NCI-H748 treated with DMSO at 0.1 percent for 48 hours (cell line): ENCODE measurements around the gene ZNF536.
"Not testable (repeated sequence)": the region's sequence is repeated elsewhere in the genome, so short reads cannot be mapped to it uniquely, and the experiment has no call there.

Experiments
- DNase-seq: peaks from one replicate; lab custom pipeline; 2025; lab: John Stamatoyannopoulos, UW

Gene ZNF536

GRCh38 chr19:30446850-30447552, 74.8 kb downstream of the ZNF536 start:
- peak; percentile 17 for DNase-seq

DNA sequence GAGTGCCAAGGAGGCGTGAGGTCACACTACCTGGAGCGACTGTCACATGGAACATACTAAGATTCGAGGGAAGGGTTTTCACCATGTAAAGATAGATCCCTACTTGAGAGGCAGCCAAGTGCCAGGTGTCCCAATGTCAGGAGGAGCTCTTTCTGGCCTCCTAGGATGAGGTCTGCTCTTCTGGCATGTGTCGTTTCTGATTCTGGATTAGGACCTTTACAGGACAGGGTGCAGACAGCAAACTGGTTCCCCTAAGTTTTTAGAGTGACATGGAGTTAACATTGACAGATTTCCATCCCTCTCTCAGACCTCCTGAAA, 75.3 kb downstream of the ZNF536 start:
- DNase-seq = no peak

GRCh38 chr19:30448386-30449077, 76.3 kb downstream of the ZNF536 start:
- DNase-seq = no peak

DNA sequence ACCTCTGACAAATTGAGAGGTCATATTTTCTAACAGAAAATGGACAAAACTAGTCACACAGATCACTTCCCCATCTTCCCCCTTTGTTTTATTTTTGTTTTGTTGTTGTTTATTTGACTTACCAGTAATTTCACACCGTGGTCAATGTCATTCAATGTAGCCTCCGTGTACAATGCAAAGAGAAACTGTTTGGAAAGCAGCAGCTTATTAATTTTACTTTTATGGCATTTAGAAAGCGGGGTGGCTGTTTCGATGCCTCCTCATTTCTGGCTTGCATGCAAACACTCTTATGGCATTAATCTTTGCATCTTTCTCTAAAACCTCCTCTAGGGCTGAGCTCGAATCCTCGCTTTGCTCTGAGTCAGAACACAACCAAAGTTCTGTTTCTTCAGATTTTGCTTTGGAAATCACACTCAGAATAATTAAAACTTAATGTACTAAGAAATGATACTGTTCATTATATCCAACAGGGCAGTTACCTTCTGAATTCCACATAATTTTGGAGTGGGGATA, 77.0 kb downstream of the ZNF536 start:
- DNase-seq = no peak

DNA sequence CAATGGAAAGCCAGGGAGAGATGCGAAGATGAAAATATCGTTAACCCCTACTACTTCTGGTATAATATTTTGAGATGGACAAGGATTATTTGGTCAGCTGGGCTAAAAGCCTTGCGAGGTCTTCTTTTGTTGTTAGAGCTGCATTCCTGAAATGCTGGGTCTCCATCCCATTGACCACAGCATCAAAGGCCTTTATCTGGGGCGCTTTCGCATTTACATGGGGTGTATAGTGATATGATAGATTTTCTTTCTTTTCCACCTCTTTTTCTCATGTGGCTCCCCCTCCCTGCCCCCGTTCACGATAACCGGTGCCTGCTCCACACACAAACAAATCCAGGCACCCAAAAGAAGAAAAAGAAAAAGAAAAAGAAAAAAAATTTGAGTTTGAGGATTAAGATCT, 77.5 kb downstream of the ZNF536 start:
- DNase-seq = no peak

DNA sequence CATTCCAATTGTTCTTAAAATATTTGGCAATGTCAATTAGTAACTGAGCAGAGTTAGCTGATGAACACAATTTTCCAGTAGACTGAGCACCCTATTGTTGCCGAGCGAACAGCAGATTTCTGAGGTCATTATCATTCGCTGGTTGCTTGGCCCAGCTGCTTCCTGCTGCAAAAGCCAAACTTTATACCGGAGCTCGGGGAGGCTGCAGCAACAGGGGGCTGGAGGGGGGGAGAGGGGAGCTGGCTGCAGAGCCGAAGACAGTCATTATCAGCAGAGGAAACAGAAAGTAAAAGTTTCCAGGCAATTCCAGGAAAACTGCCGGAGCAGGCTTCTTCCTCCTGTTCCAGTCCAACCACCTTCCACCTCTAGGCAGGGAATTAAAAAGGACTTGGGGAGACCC, 77.9 kb downstream of the ZNF536 start:
- DNase-seq = peak; percentile 76

DNA sequence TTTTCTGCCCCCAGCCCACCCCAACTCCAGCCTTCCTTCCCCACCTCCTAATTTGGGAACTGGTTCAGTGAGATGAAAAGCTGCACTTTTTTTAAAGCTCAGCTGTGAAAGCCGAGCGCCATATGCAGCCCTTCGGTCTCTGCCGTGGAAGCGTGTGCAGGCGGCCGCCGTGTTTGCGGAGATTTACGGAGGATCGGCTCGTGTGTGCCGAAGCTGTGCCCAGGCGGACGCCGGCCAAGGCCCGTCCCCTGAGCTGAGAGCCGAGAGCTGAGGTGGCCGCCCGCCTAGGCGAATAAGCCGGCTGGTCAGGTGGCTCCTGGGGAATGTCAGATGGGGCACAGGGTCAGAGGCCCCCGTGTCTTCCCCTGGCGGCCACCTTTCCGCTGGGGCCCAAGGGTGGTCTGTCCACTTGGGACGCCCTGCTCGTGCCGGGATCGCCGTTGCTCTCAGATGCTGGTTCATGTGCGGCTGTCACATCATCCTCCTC, 78.7 kb downstream of the ZNF536 start:
- DNase-seq = no peak

GRCh38 chr19:30452931-30453330, 80.7 kb downstream of the ZNF536 start:
- no peak for DNase-seq

GRCh38 chr19:30453743-30454142, 81.6 kb downstream of the ZNF536 start:
- no peak for DNase-seq

DNA sequence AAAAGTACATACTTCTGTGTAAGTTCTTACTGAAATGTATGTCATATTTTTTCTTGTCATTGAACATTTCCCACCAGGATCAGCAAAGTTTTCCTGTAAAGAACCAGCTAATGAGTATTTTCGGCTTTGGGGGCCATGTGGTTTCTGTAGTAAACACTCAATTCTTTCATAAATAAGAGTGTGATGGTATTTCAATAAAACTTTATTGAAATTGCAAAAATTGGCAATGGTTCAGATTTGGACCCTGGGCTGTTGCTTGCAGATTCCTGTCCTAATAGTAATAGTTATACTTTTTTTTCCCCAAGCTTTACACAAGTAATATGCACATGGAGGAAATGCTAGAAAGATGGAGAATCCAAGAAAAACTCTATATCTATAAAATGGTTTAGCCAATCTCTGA, 83.7 kb downstream of the ZNF536 start:
- no peak for DNase-seq

- no peak for DNase-seq
Observed at GRCh38 chr19:30457484-30457883, 85.3 kb downstream of the ZNF536 start.

- DNase-seq = no peak
Observed at GRCh38 chr19:30459859-30460258, 87.7 kb downstream of the ZNF536 start.

- DNase-seq = no peak
Observed at GRCh38 chr19:30464162-30464561, 92.0 kb downstream of the ZNF536 start.

GRCh38 chr19:30466598-30466997, 94.4 kb downstream of the ZNF536 start:
- DNase-seq = not testable (repeated sequence)

DNA sequence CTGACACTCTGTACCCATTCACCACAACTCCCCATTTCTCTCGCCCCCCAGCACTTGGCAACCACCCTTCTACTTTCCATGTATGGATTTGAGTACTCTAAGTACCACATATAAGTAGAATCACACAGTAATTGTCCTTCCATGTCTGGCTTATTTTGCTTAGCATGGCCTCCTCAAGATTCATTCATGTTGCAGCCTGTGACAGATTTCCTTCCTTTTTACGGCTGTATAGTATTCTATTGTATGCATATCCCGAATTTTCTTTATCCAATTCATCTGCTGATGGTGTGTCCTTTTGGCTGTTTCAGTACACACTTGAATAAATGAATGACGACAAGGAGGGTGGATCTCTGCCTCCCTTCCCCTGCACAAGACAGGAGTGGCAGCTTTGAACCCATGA, 95.1 kb downstream of the ZNF536 start:
- no peak for DNase-seq

- DNase-seq = no peak
Observed at GRCh38 chr19:30469774-30470173, 97.6 kb downstream of the ZNF536 start.

DNA sequence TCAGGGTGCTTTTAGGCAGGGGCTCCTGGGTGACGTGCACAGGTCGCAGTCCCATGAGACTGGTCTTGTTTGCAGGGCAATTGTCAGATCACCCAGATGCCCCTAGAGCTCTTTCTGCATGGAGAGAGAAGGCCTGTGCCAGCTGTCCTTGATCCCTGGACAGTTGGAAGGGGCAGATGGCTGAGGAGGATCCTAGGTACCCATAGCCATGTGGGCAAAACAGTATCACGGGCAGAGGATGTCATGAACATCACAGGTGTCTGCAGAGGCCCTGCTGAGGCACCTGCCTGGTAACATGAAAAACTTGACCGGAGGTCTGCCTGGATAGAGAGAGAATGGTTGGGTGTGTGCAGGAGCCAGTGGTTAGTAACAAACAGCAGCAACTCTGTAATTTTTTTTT, 99.3 kb downstream of the ZNF536 start:
- DNase-seq = no peak

DNA sequence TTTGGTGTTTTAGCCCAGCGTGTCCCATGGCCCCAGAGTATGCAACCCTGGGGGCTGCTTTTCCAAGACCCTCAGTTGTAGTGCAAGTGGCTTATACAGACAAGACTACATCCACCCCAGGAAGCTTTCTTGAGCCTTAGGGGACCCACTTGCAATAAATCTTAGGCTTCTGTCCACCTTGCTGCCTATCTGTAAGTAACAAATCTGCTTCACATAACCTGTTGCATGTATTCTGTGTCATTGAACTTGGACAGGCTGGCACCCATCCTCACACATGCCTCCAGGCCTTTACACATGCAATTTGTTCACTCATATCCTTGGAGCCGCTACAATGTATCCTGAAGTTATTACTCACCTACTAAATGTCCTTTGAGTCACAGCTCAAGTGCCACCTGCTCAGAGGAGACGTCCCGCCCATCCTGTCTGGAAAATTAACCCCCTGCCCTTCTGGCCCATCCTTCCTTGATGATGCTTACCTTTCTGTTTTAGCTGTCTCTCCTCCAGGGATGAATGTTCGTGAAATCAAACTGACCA, 101.2 kb downstream of the ZNF536 start:
- DNase-seq = no peak

DNA sequence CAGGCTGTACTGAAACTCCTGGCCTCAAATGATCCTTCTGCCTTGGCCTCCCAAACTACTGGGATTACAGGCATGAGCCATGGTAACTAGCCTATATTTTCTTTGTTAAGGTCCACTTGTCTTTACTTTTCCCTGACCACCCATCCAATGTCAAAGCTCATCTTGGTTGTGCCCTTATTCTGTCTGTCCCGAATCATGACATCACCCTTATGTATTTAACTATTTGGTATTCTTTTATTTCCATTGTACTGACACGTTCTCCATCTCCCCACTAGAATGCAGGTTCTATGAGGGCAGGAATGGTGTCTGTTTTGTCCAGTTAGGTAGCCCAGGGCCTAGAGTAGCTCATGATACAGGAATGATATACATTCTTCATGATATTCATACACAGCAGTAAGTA, 104.8 kb downstream of the ZNF536 start:
- no peak for DNase-seq

GRCh38 chr19:30479231-30479630, 107.0 kb downstream of the ZNF536 start:
- no peak for DNase-seq

DNA sequence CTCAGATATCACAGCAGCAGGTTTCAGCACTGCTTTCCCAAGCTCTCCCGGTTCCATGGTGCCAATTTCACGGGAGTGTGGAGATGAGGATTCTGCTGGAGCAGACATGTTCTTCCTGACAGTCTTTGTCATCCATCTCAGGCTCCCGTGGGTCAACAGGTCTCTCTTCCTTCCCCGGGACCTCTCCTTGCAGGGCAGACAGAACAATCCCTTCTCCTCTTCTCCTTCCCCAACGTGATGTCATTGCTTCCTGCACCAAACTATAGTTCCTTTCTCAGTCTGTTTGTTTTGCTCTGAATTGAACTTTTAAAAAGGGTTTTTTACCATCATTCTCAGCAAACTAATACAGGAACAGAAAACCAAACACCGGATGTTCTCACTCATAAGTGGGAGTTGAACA, 107.9 kb downstream of the ZNF536 start:
- DNase-seq = no peak

GRCh38 chr19:30481063-30481462, 108.9 kb downstream of the ZNF536 start:
- DNase-seq = no peak

DNA sequence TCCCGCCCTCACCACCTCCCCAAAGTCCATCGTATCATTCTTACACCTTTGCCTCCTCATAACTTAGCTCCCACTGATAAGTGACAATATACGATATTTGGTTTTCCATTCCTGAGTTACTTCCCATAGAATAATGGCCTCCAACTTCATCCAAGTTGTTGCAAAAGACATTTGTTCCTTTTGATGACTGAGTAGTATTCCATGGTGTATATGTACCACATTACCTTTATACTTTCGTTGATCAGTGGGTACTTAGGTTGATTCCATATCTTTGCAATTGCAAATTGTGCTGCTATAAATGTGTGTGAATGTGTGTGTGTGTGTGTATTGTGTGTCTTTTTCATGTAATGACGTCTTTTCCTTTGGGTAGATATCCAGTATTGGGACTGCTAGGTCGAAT, 109.6 kb downstream of the ZNF536 start:
- no peak for DNase-seq
